Keratinocyte (primary cell): ENCODE results near the gene ADAMTSL3.
A peak's percentile ranks its signal among the peaks of the same experiment; 100 is the strongest.

ENCODE experiments used
- EZH2 ChIP-seq: IDR thresholded peaks from one replicate; pipeline ENCODE4 v1.6.1; 2012; ENCODE audit warnings: inconsistent platforms, mild to moderate bottlenecking, low read length, moderate library complexity
- TF ChIP-seq, protein P1 (sequence below), 3 experiments: IDR thresholded peaks in 1 of 3; conservative IDR thresholded peaks in 1 of 3; optimal IDR thresholded peaks in 1 of 3; 2 replicates in 2 of 3; 3 replicates in 1 of 3; pipeline versions ENCODE3 to v1.5.1; 2011; ENCODE audit warnings: low read length in 3 of 3, mild to moderate bottlenecking in 3 of 3, moderate library complexity in 2 of 3, control low read depth in 1 of 3, inconsistent platforms in 1 of 3; ENCODE audit not compliant: insufficient read depth in 2 of 3; ENCODE audit errors: extremely low read depth in 1 of 3

DNA sequence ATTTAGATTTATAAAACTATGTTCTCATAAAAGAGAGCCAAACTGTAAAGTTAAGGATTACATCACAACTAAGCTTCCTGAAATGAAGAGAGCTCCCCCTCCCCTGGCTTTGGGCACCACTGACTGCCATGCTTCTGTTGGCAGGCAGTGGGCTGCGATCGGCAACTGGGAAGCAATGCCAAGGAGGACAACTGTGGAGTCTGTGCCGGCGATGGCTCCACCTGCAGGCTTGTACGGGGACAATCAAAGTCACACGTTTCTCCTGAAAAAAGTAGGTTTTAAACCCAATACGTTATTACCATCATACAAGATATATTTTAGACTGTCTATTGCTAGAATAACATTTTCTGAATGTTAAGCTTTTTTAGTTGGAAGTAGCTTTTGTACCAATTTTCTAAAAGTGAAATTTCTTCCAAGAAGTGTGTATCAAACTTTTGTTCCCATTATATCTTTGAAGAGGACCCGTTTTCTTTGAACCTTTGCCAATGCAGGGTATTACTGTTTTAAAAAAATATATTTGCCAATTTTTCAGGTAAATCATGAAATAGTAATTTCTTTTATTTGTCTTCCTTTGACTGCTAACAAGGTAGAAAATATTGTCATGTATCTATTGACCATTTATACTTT lies 184.1 kb downstream of the ADAMTSL3 start:
- TF ChIP-seq, protein P1, sequence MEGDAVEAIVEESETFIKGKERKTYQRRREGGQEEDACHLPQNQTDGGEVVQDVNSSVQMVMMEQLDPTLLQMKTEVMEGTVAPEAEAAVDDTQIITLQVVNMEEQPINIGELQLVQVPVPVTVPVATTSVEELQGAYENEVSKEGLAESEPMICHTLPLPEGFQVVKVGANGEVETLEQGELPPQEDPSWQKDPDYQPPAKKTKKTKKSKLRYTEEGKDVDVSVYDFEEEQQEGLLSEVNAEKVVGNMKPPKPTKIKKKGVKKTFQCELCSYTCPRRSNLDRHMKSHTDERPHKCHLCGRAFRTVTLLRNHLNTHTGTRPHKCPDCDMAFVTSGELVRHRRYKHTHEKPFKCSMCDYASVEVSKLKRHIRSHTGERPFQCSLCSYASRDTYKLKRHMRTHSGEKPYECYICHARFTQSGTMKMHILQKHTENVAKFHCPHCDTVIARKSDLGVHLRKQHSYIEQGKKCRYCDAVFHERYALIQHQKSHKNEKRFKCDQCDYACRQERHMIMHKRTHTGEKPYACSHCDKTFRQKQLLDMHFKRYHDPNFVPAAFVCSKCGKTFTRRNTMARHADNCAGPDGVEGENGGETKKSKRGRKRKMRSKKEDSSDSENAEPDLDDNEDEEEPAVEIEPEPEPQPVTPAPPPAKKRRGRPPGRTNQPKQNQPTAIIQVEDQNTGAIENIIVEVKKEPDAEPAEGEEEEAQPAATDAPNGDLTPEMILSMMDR (optimal IDR thresholded peaks at IDR 0.05 in 1 of 3, IDR thresholded peaks at IDR 0.05 in 1 of 3, conservative IDR thresholded peaks at IDR 0.05 in 1 of 3; ENCODE audit: extremely low read depth in 1 of 3, insufficient read depth in 2 of 3, low read length in 3 of 3) = peak; percentile 56 to 81 (median 67)
- no peak for TF ChIP-seq EZH2
